Measurements from ENCODE around the gene PSPN. TPM values are rescaled to one million over a fixed set of nuclear protein-coding genes. Genes with fewer than 3 reads are reported as not detected.

The PSPN gene
- total and polyA plus RNA-seq, 2 of the 13 experiments (the other 11 are each of a cell fraction or from before 2014, with no cell fraction given) = 0.69 to 1.1 TPM

GRCh38 chr19:6372594-6373095, 3.1 kb downstream of the PSPN start, which contains the start of gene ALKBH7 (continued):
- peak; percentile 79; the same call in 1 of the 2 replicates for TF ChIP-seq CSRNP1 (CRISPR knock-in tag; IDR thresholded peaks at IDR 0.05)
- TF ChIP-seq HOXA7 (CRISPR knock-in tag; IDR thresholded peaks at IDR 0.05) = no peak
- no peak for TF ChIP-seq LRRFIP1 (CRISPR knock-in tag; conservative IDR thresholded peaks at IDR 0.05)
- no peak for TF ChIP-seq HMG20A (CRISPR knock-in tag; IDR thresholded peaks at IDR 0.05; ENCODE audit: borderline replicate concordance)
- TF ChIP-seq ZNF639 (CRISPR knock-in tag; conservative IDR thresholded peaks at IDR 0.05) = no peak; the same call in 1 of the 2 replicates
- TF ChIP-seq JUND (CRISPR knock-in tag; IDR thresholded peaks at IDR 0.05) = no peak
- no peak for TF ChIP-seq HIC2 (CRISPR knock-in tag; IDR thresholded peaks at IDR 0.05; ENCODE audit: low read depth)
- TF ChIP-seq MATR3 (CRISPR knock-in tag; IDR thresholded peaks at IDR 0.05) = no peak
- TF ChIP-seq AGO2 (optimal IDR thresholded peaks at IDR 0.05; ENCODE audit: low read depth, low read length) = peak; percentile 67
- TF ChIP-seq GPBP1L1 (CRISPR knock-in tag; IDR thresholded peaks at IDR 0.05) = no peak
- TF ChIP-seq ZNF441 (CRISPR knock-in tag; IDR thresholded peaks at IDR 0.05; ENCODE audit: borderline replicate concordance) = no peak; the same call in 1 of the 2 replicates
- TF ChIP-seq RORA (CRISPR knock-in tag; IDR thresholded peaks at IDR 0.05) = no peak
- TF ChIP-seq ZNF264 (CRISPR knock-in tag; IDR thresholded peaks at IDR 0.05) = no peak
- TF ChIP-seq TMF1 (CRISPR knock-in tag; IDR thresholded peaks at IDR 0.05; ENCODE audit: low read depth) = 0 out of 2 replicates have a peak, but pooled peaks have one; percentile 75
- 0 out of 2 replicates have a peak, but pooled peaks have one; percentile 51 for TF ChIP-seq FIP1L1 (IDR thresholded peaks at IDR 0.05; ENCODE audit: borderline replicate concordance, insufficient read depth, low read depth, low read length)
- TF ChIP-seq ZBTB42 (CRISPR knock-in tag; IDR thresholded peaks at IDR 0.05) = no peak
- TF ChIP-seq POGZ (CRISPR knock-in tag; IDR thresholded peaks at IDR 0.05) = 0 out of 2 replicates have a peak, but pooled peaks have one; percentile 38
- TF ChIP-seq PLRG1 (conservative IDR thresholded peaks at IDR 0.05) = no peak
- TF ChIP-seq HIVEP1 (CRISPR knock-in tag; IDR thresholded peaks at IDR 0.05) = no peak

All from HepG2 (cell line).